ENCODE data around the gene TRIM47. TPM values are rescaled to one million over a fixed set of nuclear protein-coding genes. Genes with fewer than 3 reads are reported as not detected.
"Not testable (repeated sequence)": the region's sequence is repeated elsewhere in the genome, so short reads cannot be mapped to it uniquely, and the experiment has no call there.

TRIM47 gene
- polyA plus RNA-seq, 1 experiment = 3.2 TPM

DNA sequence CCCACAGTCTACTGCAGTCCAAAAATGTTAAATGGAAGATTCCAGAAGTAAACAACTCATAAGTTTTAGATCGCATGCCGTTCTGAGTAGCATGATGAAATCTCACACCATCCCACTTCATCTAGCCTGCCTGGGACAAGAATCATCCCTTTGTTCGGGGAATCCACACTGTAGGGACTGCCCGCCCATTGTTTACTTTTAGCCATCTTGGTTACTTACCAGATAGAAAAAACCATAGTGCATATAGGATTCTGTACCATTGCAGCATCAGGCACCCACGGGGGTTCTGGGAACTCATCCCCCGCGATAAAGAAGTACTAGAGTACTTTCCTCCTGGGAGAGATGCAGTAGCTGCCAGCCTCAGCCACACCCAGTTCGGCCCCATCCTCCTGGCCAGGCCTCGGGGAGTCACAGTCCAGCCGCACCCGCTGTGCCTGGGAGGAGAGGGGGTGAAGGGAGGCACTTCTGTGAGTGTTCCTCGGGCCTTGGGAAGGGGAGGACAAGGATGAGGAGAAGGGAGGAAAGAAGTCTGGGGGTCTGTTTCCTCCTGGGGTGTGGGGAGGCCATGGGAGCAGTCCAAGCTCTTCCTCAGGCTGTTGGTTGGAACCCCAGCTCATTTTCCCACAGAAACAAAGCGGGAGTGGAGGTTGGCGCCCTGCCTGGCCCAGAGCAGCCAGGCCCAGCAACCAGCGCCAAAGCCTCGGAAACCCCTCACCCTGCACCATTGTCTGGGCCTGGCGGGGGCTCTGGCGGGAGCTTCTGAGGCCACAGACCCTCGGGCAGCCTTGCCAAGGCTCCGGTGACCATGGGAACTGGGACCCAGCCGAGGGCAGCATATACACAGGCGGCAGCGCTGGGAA is 8.9 kb downstream of the TRIM47 start:
- Histone ChIP-seq H3K36me3 (ENCODE audit: control insufficient read depth, insufficient read depth, low read length) (no peaks in the 10 kb centered on the region), H3K27me3 (ENCODE audit: control insufficient read depth, insufficient read depth, low read length) (no peaks in the 10 kb centered on the region), H3K4me3 (ENCODE audit: low read depth, low read length) (no peak overlapping the region)
- ChIA-PET CTCF (interaction anchor here (0.9 to 4.2 kb wide), 4 partner anchors 8 to 116 kb away, joined by 3 to 26 read pairs (median 6); partner anchors contain the start of gene WBP2), POLR2A (no interaction called here)
- DNase-seq (ENCODE audit: low read depth) = no peak
- TF ChIP-seq, protein P1, sequence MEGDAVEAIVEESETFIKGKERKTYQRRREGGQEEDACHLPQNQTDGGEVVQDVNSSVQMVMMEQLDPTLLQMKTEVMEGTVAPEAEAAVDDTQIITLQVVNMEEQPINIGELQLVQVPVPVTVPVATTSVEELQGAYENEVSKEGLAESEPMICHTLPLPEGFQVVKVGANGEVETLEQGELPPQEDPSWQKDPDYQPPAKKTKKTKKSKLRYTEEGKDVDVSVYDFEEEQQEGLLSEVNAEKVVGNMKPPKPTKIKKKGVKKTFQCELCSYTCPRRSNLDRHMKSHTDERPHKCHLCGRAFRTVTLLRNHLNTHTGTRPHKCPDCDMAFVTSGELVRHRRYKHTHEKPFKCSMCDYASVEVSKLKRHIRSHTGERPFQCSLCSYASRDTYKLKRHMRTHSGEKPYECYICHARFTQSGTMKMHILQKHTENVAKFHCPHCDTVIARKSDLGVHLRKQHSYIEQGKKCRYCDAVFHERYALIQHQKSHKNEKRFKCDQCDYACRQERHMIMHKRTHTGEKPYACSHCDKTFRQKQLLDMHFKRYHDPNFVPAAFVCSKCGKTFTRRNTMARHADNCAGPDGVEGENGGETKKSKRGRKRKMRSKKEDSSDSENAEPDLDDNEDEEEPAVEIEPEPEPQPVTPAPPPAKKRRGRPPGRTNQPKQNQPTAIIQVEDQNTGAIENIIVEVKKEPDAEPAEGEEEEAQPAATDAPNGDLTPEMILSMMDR (IDR thresholded peaks at IDR 0.05; ENCODE audit: insufficient read depth, low read depth, low read length) = no peak

DNA sequence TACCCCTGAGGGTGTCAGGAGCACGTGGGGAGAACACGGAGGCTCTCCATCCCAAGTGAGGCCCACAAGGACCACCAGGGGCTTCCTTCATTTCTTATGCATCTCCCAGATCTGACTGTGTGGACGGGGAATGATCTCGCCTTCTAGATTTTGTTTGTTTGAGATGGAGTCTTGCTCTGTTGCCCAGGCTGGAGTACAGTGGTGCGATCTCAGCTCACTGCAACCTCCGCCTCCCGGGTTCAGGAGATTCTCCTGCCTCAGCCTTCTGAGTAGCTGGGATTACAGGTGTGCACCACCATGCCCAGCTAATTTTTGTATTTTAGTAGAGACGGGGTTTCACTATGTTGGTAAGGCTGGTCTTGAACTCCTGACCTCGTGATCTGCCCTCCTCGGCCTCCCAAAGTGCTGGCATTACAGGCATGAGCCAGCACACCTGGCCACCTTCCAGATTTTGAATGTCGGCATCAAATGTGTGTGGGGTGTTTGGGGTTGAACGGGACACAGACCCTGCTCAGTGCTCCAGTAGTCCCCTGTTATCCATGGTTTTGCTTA is 9.6 kb downstream of the TRIM47 start:
- POLR2A ChIA-PET; H3K4me3 ChIP-seq (ENCODE audit: low read depth, low read length); H3K36me3 ChIP-seq (ENCODE audit: control insufficient read depth, insufficient read depth, low read length); H3K27me3 ChIP-seq (ENCODE audit: control insufficient read depth, insufficient read depth, low read length); DNase-seq (ENCODE audit: low read depth): not testable (repeated sequence)
- CTCF ChIA-PET = interaction anchor here (1.0 kb wide), 1 partner anchor 115 kb away, joined by 3 read pairs; no protein-coding TSS in a partner anchor

DNA sequence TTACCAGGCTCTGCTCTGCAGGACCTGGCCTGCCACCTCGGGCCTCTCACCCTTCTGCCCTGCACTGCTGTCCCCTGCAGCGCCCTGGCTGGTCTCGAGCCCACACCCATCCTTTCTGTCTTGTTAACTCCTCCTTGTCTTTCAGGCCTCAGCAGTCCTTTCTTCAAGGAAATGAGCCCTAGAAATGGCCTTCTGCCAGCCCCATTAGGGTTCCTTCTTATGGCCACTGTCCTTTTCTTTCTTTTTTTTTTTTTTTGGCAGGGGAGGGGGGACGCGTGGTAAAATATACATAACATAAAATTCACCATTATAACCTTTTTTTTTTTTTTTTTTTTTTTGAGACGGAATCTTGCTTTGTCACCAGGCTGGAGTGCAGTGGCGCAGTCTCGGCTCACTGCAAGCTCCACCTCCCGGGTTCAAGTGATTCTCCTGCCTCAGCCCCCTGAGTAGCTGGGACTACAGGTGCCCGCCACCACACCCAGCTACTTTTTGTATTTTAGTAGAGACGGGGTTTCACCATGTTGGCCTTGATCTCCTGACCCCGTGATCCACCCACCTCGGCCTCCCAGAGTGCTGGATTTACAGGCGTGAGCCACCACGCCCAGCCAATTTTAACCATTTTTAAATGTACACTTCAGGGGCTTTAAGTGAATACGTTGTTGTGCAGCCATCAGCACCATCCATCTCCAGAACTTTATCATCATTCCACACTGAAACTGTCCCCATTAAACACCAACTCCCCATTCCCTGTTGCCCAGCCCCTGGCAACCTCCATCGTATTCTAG is 12.8 kb downstream of the TRIM47 start:
- DNase-seq (ENCODE audit: low read depth); H3K36me3 ChIP-seq (ENCODE audit: control insufficient read depth, insufficient read depth, low read length); H3K27me3 ChIP-seq (ENCODE audit: control insufficient read depth, insufficient read depth, low read length); H3K4me3 ChIP-seq (ENCODE audit: low read depth, low read length); POLR2A ChIA-PET: not testable (repeated sequence)
- CTCF ChIA-PET = interaction anchor here (1.3 to 1.8 kb wide), 2 partner anchors 10 to 24 kb away, joined by 3 to 6 read pairs; partner anchors contain the start of gene WBP2

DNA sequence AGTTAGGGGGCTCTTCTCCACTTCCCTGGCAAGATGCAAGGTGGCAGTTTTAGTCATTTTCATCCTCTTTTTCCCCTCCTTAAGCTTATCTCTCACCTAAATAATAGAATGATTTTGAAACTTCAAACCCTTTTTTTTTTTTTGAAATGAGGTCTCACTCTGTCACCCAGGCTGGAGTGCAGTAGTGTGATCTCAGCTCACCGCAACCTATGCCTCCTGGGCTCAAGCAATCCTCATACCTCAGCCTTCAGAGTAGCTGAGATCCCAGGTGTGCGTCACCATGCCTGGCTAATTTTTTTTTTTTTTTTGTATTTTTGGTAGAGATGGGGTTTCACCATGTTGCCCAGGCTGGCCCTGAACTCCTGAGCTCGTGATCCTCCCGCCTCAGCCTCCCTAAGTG is 13.5 kb downstream of the TRIM47 start:
- POLR2A ChIA-PET; H3K27me3 ChIP-seq (ENCODE audit: control insufficient read depth, insufficient read depth, low read length); H3K36me3 ChIP-seq (ENCODE audit: control insufficient read depth, insufficient read depth, low read length); DNase-seq (ENCODE audit: low read depth); H3K4me3 ChIP-seq (ENCODE audit: low read depth, low read length): not testable (repeated sequence)
- CTCF ChIA-PET = interaction anchor here (1.0 to 1.8 kb wide), 3 partner anchors 9 to 25 kb away, joined by 3 to 8 read pairs (median 6); partner anchors contain the start of gene WBP2

DNA sequence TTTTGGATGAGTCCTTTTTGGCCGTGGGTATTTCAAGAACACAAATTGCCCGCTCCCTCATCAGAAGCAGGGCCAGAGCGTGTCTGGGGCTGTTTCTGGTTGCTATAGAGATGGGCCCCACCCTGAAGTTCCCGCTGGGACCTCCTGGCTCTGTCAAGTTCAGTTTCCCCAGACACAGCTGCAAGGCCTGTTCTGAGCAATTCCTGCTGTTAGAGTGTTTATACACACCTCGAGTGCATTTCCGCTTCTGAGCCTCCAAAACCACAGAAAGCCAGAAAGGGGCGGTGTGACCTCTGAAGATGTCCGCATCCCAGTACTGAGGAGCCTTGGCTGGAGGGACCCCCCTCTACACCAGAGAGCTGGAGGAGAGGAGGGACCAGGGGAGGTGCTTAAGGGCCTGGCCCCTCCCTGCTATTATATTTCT is 13.9 kb downstream of the TRIM47 start:
- TF ChIP-seq, protein P1 (IDR thresholded peaks at IDR 0.05; ENCODE audit: insufficient read depth, low read depth, low read length) = no peak
- Histone ChIP-seq H3K27me3 (ENCODE audit: control insufficient read depth, insufficient read depth, low read length) (no peaks in the 10 kb centered on the region), H3K4me3 (ENCODE audit: low read depth, low read length) (no peak overlapping the region), H3K36me3 (ENCODE audit: control insufficient read depth, insufficient read depth, low read length) (no peaks in the 10 kb centered on the region)
- ChIA-PET POLR2A (interaction anchor here (0.5 kb wide), 1 partner anchor 32 kb away, joined by 3 read pairs; the partner anchor contains the start of gene TRIM65), CTCF (interaction anchor here (1.0 to 1.8 kb wide), 3 partner anchors 9 to 25 kb away, joined by 3 to 8 read pairs (median 6); partner anchors contain the start of gene WBP2)
- DNase-seq (ENCODE audit: low read depth) = peak; percentile 63

DNA sequence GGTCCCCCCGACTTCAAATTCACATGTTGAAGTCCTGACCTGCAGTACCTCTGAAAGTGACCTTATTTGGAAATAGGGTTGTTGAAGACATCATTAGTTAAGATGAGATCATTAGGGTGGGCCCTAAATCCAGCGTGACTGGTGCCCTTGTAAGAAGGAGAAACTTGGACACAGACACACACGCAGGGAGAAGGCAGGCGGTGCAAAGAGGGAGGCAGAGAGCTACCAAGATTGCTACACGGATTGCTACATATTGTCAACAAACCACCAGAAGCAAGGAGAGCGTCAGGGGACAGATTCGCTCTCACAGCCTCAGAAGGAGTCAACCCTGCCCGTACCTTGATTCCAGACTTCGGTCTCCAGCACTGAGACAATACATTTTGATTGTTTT is 16.5 kb downstream of the TRIM47 start:
- no peak for DNase-seq (ENCODE audit: low read depth)
- POLR2A ChIA-PET = no interaction called here
- no peaks in the 10 kb centered on the region for H3K27me3 ChIP-seq (ENCODE audit: control insufficient read depth, insufficient read depth, low read length)
- no peaks in the 10 kb centered on the region for H3K36me3 ChIP-seq (ENCODE audit: control insufficient read depth, insufficient read depth, low read length)
- no peak overlapping the region for H3K4me3 ChIP-seq (ENCODE audit: low read depth, low read length)
- CTCF ChIA-PET = interaction anchor here (0.5 to 2.2 kb wide), 13 partner anchors 9 to 247 kb away, joined by 3 to 26 read pairs (median 3); partner anchors contain the start of genes TRIM47 and TRIM65
- TF ChIP-seq, protein P1 (IDR thresholded peaks at IDR 0.05; ENCODE audit: insufficient read depth, low read depth, low read length) = no peak

DNA sequence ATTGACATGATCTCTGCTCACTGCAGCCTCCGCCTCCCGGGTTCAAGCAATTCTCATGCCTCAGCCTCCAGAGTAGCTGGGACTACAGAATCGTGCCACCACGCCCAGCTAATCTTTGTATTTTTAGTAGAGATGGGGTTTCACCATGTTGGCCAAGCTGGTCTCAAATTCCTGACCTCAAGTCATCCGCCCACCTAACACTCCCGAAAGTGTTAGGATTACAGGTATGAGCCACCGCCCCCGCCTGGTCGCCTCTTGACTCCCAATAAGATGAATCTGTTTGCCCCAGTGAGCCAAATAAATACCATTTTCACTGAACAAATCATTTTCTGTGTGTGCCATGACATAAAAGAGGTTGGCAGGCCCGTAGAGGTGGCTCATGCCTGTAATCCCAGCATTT is 19.0 kb downstream of the TRIM47 start:
- DNase-seq (ENCODE audit: low read depth); H3K36me3 ChIP-seq (ENCODE audit: control insufficient read depth, insufficient read depth, low read length); POLR2A ChIA-PET; H3K4me3 ChIP-seq (ENCODE audit: low read depth, low read length); CTCF ChIA-PET; H3K27me3 ChIP-seq (ENCODE audit: control insufficient read depth, insufficient read depth, low read length): not testable (repeated sequence)

All from BJ (cell line).